HEK293 (cell line): Measurements from ENCODE around the gene EIF4EBP3.

Experiments
- CTCF ChIA-PET: fragments of 350-600 bp; formaldehyde crosslinking; extraction: SDS; loops from one replicate; lab custom pipeline; 2021; ENCODE audit warnings: antibody characterized with exemption; lab: Yijun Ruan, JAX
- POLR2A ChIA-PET: fragments of 300-600 bp; formaldehyde crosslinking; extraction: SDS; loops from one replicate; lab custom pipeline; 2020; ENCODE audit warnings: antibody characterized with exemption, inconsistent platforms; lab: Yijun Ruan, JAX
- H3K27ac ChIP-seq: fragments of 200-500 bp; sonication (Bioruptor generic); 2 replicates; pipeline ENCODE4 v1.5.1; 2014; ENCODE audit warnings: low read depth, low read length, control low read depth, inconsistent platforms; ENCODE audit errors: extremely low read depth
- H3K36me3 ChIP-seq, 2 experiments: fragments of 200-500 bp in 1 of 2; sonication (Bioruptor generic) in 1 of 2; 1 replicate in 1 of 2; 2 replicates in 1 of 2; pipeline ENCODE4 v1.5.1; 2014 to 2017; ENCODE audit warnings: inconsistent platforms in 2 of 2, low read length in 2 of 2; ENCODE audit not compliant: control insufficient read depth in 2 of 2, insufficient read depth in 1 of 2
- H3K4me1 ChIP-seq: fragments of 200-500 bp; sonication (Bioruptor generic); 2 replicates; pipeline ENCODE4 v1.5.1; 2014; ENCODE audit warnings: mild to moderate bottlenecking, low read length, inconsistent platforms; ENCODE audit not compliant: control insufficient read depth, insufficient read depth
- H3K4me3 ChIP-seq: 2 replicates; pipeline ENCODE4 v1.5.1; 2011; ENCODE audit warnings: low read depth, mild to moderate bottlenecking, control low read depth, low read length, moderate library complexity
- H3K9me3 ChIP-seq: fragments of 200-500 bp; sonication (Bioruptor generic); 2 replicates; pipeline ENCODE4 v1.5.1; 2014; ENCODE audit warnings: low read depth, low read length, inconsistent platforms; ENCODE audit not compliant: control insufficient read depth, insufficient read depth
- EGR2 ChIP-seq: fragments of 450-650 bp; formaldehyde crosslinking; IDR thresholded peaks from 2 replicates; pipeline ENCODE4 v1.5.1; 2016; ENCODE audit warnings: low read depth, missing biosample characterization, missing genetic modification characterization
- HOXA7 ChIP-seq: sonication (generic); formaldehyde crosslinking; IDR thresholded peaks from 2 replicates; pipeline ENCODE4 v1.8.1; 2022; ENCODE audit warnings: missing genetic modification reagents, borderline replicate concordance
- KLF16 ChIP-seq: fragments of 450-650 bp; formaldehyde crosslinking; IDR thresholded peaks from 2 replicates; pipeline ENCODE4 v1.5.1; 2017; ENCODE audit warnings: missing biosample characterization, missing genetic modification characterization
- KLF17 ChIP-seq: fragments of 450-650 bp; formaldehyde crosslinking; IDR thresholded peaks from 2 replicates; pipeline ENCODE4 v1.5.1; 2016; ENCODE audit warnings: missing biosample characterization, missing genetic modification characterization
- PBX3 ChIP-seq: sonication (generic); formaldehyde crosslinking; IDR thresholded peaks from 2 replicates; pipeline ENCODE4 v1.8.1; 2022; ENCODE audit warnings: mild to moderate bottlenecking, moderate library complexity, missing genetic modification reagents
- SCRT2 ChIP-seq: fragments of 450-650 bp; formaldehyde crosslinking; IDR thresholded peaks from 2 replicates; pipeline ENCODE4 v1.5.1; 2016; ENCODE audit warnings: missing biosample characterization, missing genetic modification characterization
- TCF7L2 ChIP-seq: IDR thresholded peaks from 2 replicates; pipeline ENCODE4 v1.6.1; 2011; ENCODE audit warnings: low read depth, mild to moderate bottlenecking, inconsistent platforms, low read length, moderate library complexity, borderline replicate concordance
- ZBTB26 ChIP-seq: fragments of 450-650 bp; formaldehyde crosslinking; optimal IDR thresholded peaks from 2 replicates; pipeline ENCODE3; 2016; ENCODE audit warnings: missing biosample characterization, mild to moderate bottlenecking, missing genetic modification characterization
- ZFP37 ChIP-seq: fragments of 450-650 bp; formaldehyde crosslinking; IDR thresholded peaks from 2 replicates; pipeline ENCODE4 v1.5.1; 2016; ENCODE audit warnings: missing biosample characterization, missing genetic modification characterization
- ZNF112 ChIP-seq: fragments of 450-650 bp; formaldehyde crosslinking; IDR thresholded peaks from 2 replicates; pipeline ENCODE4 v1.5.0; 2017; ENCODE audit warnings: missing biosample characterization, missing genetic modification characterization
- ZNF274 ChIP-seq, 2 experiments: fragments of 200-500 bp in 1 of 2; fragments of 450-650 bp in 1 of 2; sonication (Bioruptor generic) in 1 of 2; formaldehyde crosslinking in 1 of 2; IDR thresholded peaks; 2 replicates each; pipeline versions ENCODE4 v1.5.1 to v1.6.1; 2014 to 2016; ENCODE audit warnings: borderline replicate concordance in 1 of 2, inconsistent platforms in 1 of 2, low read length in 1 of 2, missing biosample characterization in 1 of 2, missing genetic modification characterization in 1 of 2
- ZNF37A ChIP-seq: fragments of 450-650 bp; IDR thresholded peaks from 2 replicates; pipeline ENCODE4 v1.5.1; 2018; ENCODE audit warnings: missing biosample characterization, missing genetic modification characterization
- ZNF423 ChIP-seq: fragments of 450-650 bp; formaldehyde crosslinking; IDR thresholded peaks from 2 replicates; pipeline ENCODE4 v1.5.1; 2016; ENCODE audit warnings: missing biosample characterization, missing genetic modification characterization
- ZNF433 ChIP-seq: fragments of 450-650 bp; formaldehyde crosslinking; IDR thresholded peaks from 2 replicates; pipeline ENCODE4 v1.5.1; 2016; ENCODE audit warnings: missing biosample characterization, missing genetic modification characterization, low read depth
- ZNF510 ChIP-seq: fragments of 450-650 bp; formaldehyde crosslinking; IDR thresholded peaks from 2 replicates; pipeline ENCODE4 v1.5.1; 2018; ENCODE audit warnings: mild to moderate bottlenecking, missing genetic modification characterization, missing biosample characterization; ENCODE audit not compliant: insufficient replicate concordance
- ZNF549 ChIP-seq: fragments of 450-650 bp; IDR thresholded peaks from 2 replicates; pipeline ENCODE4 v1.5.1; 2018; ENCODE audit warnings: missing biosample characterization, missing genetic modification characterization, mild to moderate bottlenecking, inconsistent platforms, moderate library complexity
- ZNF558 ChIP-seq: fragments of 450-650 bp; formaldehyde crosslinking; IDR thresholded peaks from 2 replicates; pipeline ENCODE4 v1.5.1; 2016; ENCODE audit warnings: missing biosample characterization, missing genetic modification characterization
- ZNF664 ChIP-seq: fragments of 450-650 bp; formaldehyde crosslinking; IDR thresholded peaks from 2 replicates; pipeline ENCODE4 v1.5.1; 2016; ENCODE audit warnings: missing biosample characterization, missing genetic modification characterization
- ZNF76 ChIP-seq: fragments of 450-650 bp; formaldehyde crosslinking; IDR thresholded peaks from 2 replicates; pipeline ENCODE4; 2016; ENCODE audit warnings: low read depth, missing biosample characterization, missing genetic modification characterization, borderline replicate concordance
- ZNF777 ChIP-seq: fragments of 450-650 bp; formaldehyde crosslinking; IDR thresholded peaks from 2 replicates; pipeline ENCODE4 v1.5.1; 2017; ENCODE audit warnings: missing biosample characterization, missing genetic modification characterization, borderline replicate concordance
- ZNF843 ChIP-seq: fragments of 450-650 bp; formaldehyde crosslinking; IDR thresholded peaks from 2 replicates; pipeline ENCODE4 v1.5.1; 2016; ENCODE audit warnings: missing biosample characterization, missing genetic modification characterization
- TF ChIP-seq, protein P1 (sequence below): fragments of 450-650 bp; formaldehyde crosslinking; IDR thresholded peaks from 2 replicates; pipeline ENCODE4 v1.5.1; 2016; ENCODE audit warnings: missing biosample characterization, missing genetic modification characterization, borderline replicate concordance

The EIF4EBP3 gene

GRCh38 chr5:140567871-140568270, 20.4 kb downstream of the EIF4EBP3 start:
- Histone ChIP-seq H3K27ac (no peak overlapping the region), H3K4me1 (0 out of 2 replicates have a peak, but pooled peaks cover 3% of the 10 kb centered on the region), H3K9me3 (no peaks in the 10 kb centered on the region), H3K4me3 (no peak overlapping the region), H3K36me3 (peaks cover 6 to 32% of the 10 kb centered on the region in 2 experiments; a peak in 2 of 3 replicates)
- ChIA-PET POLR2A (interaction anchor here (1.1 kb wide), 1 partner anchor 10 kb away, joined by 3 read pairs; the partner anchor contains the start of gene SRA1), CTCF (no interaction called here)
- no peak for TF ChIP-seq ZFP37
- no peak for TF ChIP-seq ZNF76 (tag by site-specific recombination)
- no peak for TF ChIP-seq ZNF423 (tag by site-specific recombination)
- TF ChIP-seq ZNF549 (tag by site-specific recombination), result no peak

- H3K36me3 ChIP-seq, result peaks cover 6 to 32% of the 10 kb centered on the region in 2 experiments; a peak in 2 of 3 replicates
- H3K4me3 ChIP-seq, result no peak overlapping the region
- ChIA-PET POLR2A (interaction anchor here (1.0 to 1.1 kb wide), 2 partner anchors 11 to 79 kb away, joined by 3 read pairs; partner anchors contain the start of genes IK and SRA1), CTCF (interaction anchor here (0.6 kb wide), 1 partner anchor 21 kb away, joined by 3 read pairs; no protein-coding TSS in a partner anchor)
- TF ChIP-seq ZNF37A (tag by site-specific recombination) (no peak), ZNF112 (no peak), ZNF510 (tag by site-specific recombination) (no peak), ZBTB26 (tag by site-specific recombination) (no peak), KLF17 (tag by site-specific recombination) (no peak), SCRT2 (tag by site-specific recombination) (peak; percentile 62; the same call in 1 of the 2 replicates), ZNF777 (tag by site-specific recombination) (no peak), TCF7L2 (no peak)
- TF ChIP-seq, protein P1, sequence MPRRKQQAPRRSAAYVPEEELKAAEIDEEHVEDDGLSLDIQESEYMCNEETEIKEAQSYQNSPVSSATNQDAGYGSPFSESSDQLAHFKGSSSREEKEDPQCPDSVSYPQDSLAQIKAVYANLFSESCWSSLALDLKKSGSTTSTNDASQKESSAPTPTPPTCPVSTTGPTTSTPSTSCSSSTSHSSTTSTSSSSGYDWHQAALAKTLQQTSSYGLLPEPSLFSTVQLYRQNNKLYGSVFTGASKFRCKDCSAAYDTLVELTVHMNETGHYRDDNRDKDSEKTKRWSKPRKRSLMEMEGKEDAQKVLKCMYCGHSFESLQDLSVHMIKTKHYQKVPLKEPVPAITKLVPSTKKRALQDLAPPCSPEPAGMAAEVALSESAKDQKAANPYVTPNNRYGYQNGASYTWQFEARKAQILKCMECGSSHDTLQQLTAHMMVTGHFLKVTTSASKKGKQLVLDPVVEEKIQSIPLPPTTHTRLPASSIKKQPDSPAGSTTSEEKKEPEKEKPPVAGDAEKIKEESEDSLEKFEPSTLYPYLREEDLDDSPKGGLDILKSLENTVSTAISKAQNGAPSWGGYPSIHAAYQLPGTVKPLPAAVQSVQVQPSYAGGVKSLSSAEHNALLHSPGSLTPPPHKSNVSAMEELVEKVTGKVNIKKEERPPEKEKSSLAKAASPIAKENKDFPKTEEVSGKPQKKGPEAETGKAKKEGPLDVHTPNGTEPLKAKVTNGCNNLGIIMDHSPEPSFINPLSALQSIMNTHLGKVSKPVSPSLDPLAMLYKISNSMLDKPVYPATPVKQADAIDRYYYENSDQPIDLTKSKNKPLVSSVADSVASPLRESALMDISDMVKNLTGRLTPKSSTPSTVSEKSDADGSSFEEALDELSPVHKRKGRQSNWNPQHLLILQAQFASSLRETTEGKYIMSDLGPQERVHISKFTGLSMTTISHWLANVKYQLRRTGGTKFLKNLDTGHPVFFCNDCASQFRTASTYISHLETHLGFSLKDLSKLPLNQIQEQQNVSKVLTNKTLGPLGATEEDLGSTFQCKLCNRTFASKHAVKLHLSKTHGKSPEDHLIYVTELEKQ (tag by site-specific recombination), result no peak
- no peaks in the 10 kb centered on the region for H3K9me3 ChIP-seq
- no peak overlapping the region for H3K27ac ChIP-seq
- 0 out of 2 replicates have a peak, but pooled peaks cover under 1% of the 10 kb centered on the region for H3K4me1 ChIP-seq
Observed at GRCh38 chr5:140568443-140569063, 21.1 kb downstream of the EIF4EBP3 start.

- CTCF ChIA-PET, result interaction anchor here (1.1 to 1.7 kb wide), 2 partner anchors 8 to 218 kb away, joined by 3 to 4 read pairs; no protein-coding TSS in a partner anchor
- no peak overlapping the region for H3K4me3 ChIP-seq
- H3K27ac ChIP-seq, result no peak overlapping the region
- H3K9me3 ChIP-seq, result no peaks in the 10 kb centered on the region
- POLR2A ChIA-PET, result interaction anchor here (1.0 kb wide), 1 partner anchor 79 kb away, joined by 3 read pairs; the partner anchor contains the start of gene IK
- no peaks in the 10 kb centered on the region for H3K4me1 ChIP-seq
- H3K36me3 ChIP-seq, result peaks cover 6 to 32% of the 10 kb centered on the region in 2 experiments; a peak in 2 of 3 replicates
- TF ChIP-seq ZNF558 (tag by site-specific recombination), result no peak
- no peak for TF ChIP-seq ZNF843 (tag by site-specific recombination)
- no peak for TF ChIP-seq ZNF433 (tag by site-specific recombination)
- no peak for TF ChIP-seq KLF16 (tag by site-specific recombination)
- no peak for TF ChIP-seq HOXA7
- TF ChIP-seq EGR2 (tag by site-specific recombination), result no peak
- no peak for TF ChIP-seq ZNF549 (tag by site-specific recombination)
- no peak for TF ChIP-seq ZNF664 (tag by site-specific recombination)
- TF ChIP-seq PBX3 (CRISPR knock-in tag), result no peak
- TF ChIP-seq ZNF274 (IDR thresholded peaks at IDR 0.05; ENCODE audit: low read length), result no peak
- no peak for TF ChIP-seq ZNF274 (tag by site-specific recombination; IDR thresholded peaks at IDR 0.05; ENCODE audit: borderline replicate concordance)
- TF ChIP-seq ZNF112, result no peak
Observed at GRCh38 chr5:140569197-140569596, 21.7 kb downstream of the EIF4EBP3 start.
